Activated naive CD8-positive, alpha-beta T cell treated with anti-CD3 and anti-CD28 coated beads, Interleukin-2, amount 50 U/mL, for 24 hours (primary cell): ENCODE measurements around the gene WAPL.
"Not testable (repeated sequence)": the region's sequence is repeated elsewhere in the genome, so short reads cannot be mapped to it uniquely, and the experiment has no call there.

Experiments used
- ATAC-seq: fragments of 150-1000 bp; cut with Tn5 transposase; one replicate; pipeline ENCODE4 v1.10.0; 2021
- DNase-seq: peaks from one replicate; pipeline ENCODE4 v3.0.0; 2021
- H3K27ac Mint-ChIP-seq: one replicate; pipeline ENCODE4 v1.8.0; 2021; ENCODE audit warnings: mild to moderate bottlenecking, mixed read lengths
- H3K27me3 Mint-ChIP-seq: one replicate; pipeline ENCODE4 v1.8.0; 2021; ENCODE audit warnings: mixed read lengths
- H3K36me3 Mint-ChIP-seq: one replicate; pipeline ENCODE4 v1.8.0; 2021; ENCODE audit warnings: low read depth, mixed read lengths
- H3K4me1 Mint-ChIP-seq: one replicate; pipeline ENCODE4 v1.8.0; 2021; ENCODE audit warnings: mixed read lengths
- H3K4me3 Mint-ChIP-seq: one replicate; pipeline ENCODE4 v1.8.0; 2021; ENCODE audit warnings: mild to moderate bottlenecking, moderate library complexity, mixed read lengths
- H3K9me3 Mint-ChIP-seq: one replicate; pipeline ENCODE4 v1.8.0; 2021; ENCODE audit warnings: mixed read lengths

Gene WAPL

DNA sequence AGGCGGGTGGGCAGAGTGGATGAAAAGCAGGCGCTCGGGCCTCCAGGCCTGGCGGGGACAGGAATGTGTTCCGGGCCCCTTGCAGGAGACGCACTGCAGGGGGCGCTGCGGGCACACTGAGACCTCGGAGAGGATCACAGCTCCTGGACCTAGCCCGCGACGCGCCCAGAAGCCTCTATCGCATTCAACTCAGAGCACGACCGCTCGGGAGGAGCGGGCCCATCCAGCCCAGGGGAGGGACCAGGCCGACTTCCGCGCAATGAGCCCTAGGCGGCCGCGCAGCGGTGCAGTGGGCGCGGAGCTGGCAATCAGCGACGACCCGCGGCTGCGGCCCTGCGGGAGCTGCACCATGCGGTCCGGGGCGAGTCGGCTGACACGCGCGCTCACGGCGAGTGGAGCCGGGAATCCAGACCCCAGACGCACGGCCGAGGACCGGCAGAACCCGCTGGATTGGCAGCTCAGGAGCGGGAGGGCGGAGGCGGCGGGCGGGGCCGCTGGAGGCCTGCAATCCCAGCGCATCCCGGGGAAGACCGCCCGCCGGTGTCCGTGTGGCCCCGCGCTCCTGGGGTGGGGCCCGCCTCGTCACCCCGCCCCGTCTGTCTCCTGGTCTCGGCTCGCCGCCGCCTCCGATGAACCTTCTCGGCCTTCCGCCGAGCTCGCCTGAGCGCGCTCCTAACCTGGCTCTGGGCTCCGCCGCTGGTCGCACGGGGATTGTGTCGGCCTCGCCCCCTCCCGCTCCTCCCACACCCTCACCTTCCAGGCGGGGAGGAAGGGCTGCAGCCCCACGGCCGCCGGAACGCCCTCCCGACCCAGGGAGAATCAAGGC, 121.5 kb downstream of the WAPL start:
- Mint-ChIP-seq H3K4me3 (peak overlapping the region; percentile 79), H3K27ac (peak overlapping the region; percentile 73), H3K4me1 (peaks cover 20% of the 10 kb centered on the region), H3K27me3 (no peaks in the 10 kb centered on the region), H3K9me3 (no peaks in the 10 kb centered on the region), H3K36me3 (no peaks in the 10 kb centered on the region)
- ATAC-seq = peak; percentile 95
- peak; percentile 98 for DNase-seq

- H3K4me1 Mint-ChIP-seq = peaks cover 20% of the 10 kb centered on the region
- no peaks in the 10 kb centered on the region for H3K36me3 Mint-ChIP-seq
- H3K27me3 Mint-ChIP-seq = no peaks in the 10 kb centered on the region
- H3K27ac Mint-ChIP-seq = peak overlapping the region; percentile 73
- DNase-seq (no peak), ATAC-seq (no peak)
- H3K4me3 Mint-ChIP-seq = peak overlapping the region; percentile 79
- no peaks in the 10 kb centered on the region for H3K9me3 Mint-ChIP-seq
These were observed 122.1 kb downstream of the WAPL start for GRCh38 chr10:86399514-86399878.

GRCh38 chr10:86397120-86397519, 124.5 kb downstream of the WAPL start:
- no peak for ATAC-seq
- no peak overlapping the region for H3K27ac Mint-ChIP-seq
- H3K9me3 Mint-ChIP-seq = no peaks in the 10 kb centered on the region
- H3K4me3 Mint-ChIP-seq = no peak overlapping the region
- peaks cover 2% of the 10 kb centered on the region for H3K27me3 Mint-ChIP-seq
- H3K4me1 Mint-ChIP-seq = peaks cover 15% of the 10 kb centered on the region
- no peaks in the 10 kb centered on the region for H3K36me3 Mint-ChIP-seq
- no peak for DNase-seq

DNA sequence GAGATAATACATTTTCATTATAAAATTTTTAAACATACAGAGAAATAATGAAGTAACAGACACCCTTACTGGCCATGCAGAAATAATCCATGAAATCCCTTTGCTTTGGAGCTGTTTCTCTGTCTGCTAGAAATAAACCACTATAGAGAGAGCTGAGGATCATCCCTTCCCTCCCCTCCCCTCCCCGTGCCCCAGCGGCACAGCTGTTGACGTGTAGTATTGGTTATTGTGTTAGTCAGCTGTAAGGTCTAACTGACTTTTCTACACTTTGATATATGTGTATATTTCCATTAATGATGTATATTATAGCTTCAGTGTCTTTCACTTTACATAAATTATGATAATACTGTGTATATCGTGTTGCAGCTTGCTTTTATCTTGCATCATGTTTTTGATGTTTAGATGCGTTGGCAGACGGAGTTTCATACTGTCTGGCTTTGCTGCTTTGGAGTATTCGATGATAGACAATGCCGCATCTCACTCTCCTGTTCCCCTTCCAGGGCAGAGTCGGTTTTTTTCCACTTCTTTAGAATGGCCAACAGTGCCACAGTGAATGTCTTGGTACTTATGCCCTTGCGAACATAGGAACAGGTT, 127.6 kb downstream of the WAPL start:
- Mint-ChIP-seq H3K27ac (no peak overlapping the region), H3K36me3 (no peaks in the 10 kb centered on the region), H3K9me3 (no peaks in the 10 kb centered on the region), H3K4me3 (no peak overlapping the region), H3K27me3 (peaks cover 15% of the 10 kb centered on the region), H3K4me1 (peaks cover 4% of the 10 kb centered on the region)
- DNase-seq = no peak
- no peak for ATAC-seq

DNA sequence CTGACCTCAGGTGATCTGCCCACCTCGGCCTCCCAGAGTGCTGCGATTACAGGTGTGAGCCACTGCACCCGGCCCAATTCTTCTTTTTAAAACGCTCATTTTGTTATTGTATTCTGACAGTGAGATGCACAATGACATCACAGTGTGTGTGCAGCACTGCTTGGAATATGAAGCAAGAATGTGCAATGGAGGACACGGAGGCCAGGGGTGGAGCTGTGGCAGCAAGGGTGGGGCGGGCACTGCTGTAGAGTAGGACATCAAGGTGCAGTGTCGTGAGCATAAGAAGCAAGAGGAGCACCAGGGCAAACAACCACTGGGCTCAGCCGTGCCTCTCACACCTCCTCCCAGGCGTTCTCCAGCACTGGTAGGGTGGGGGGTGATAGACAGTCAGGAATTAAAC, 128.2 kb downstream of the WAPL start:
- no peaks in the 10 kb centered on the region for H3K9me3 Mint-ChIP-seq
- ATAC-seq = no peak
- peaks cover 17% of the 10 kb centered on the region for H3K27me3 Mint-ChIP-seq
- no peak overlapping the region for H3K27ac Mint-ChIP-seq
- no peak overlapping the region for H3K4me3 Mint-ChIP-seq
- H3K36me3 Mint-ChIP-seq = no peaks in the 10 kb centered on the region
- DNase-seq = no peak
- peaks cover 6% of the 10 kb centered on the region for H3K4me1 Mint-ChIP-seq

DNA sequence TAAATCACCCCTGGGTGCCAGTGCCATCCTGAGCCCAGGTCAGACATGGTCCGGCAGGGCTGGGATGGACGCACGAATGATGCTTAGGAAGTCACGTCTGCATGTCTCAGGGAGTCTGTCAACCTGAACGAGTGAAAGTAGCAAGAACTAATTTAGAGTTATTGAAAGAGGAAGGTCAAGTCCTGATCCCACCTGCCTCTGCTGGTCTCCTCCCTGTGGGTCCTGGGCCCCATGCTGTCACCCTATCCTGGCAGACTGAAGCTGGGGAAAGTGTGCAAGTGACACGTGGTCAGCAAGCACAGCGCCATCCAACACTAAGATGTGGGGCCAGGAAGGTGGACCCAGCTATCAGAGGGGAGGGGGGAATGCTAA, 128.9 kb downstream of the WAPL start:
- Mint-ChIP-seq H3K4me1 (peaks cover 7% of the 10 kb centered on the region), H3K27me3 (peaks cover 24% of the 10 kb centered on the region), H3K9me3 (no peaks in the 10 kb centered on the region), H3K36me3 (no peaks in the 10 kb centered on the region), H3K4me3 (no peak overlapping the region), H3K27ac (no peak overlapping the region)
- ATAC-seq (no peak), DNase-seq (no peak)

GRCh38 chr10:86391986-86392722, 129.4 kb downstream of the WAPL start:
- H3K4me1 Mint-ChIP-seq = peaks cover 7% of the 10 kb centered on the region
- no peaks in the 10 kb centered on the region for H3K9me3 Mint-ChIP-seq
- ATAC-seq = no peak
- no peak for DNase-seq
- no peak overlapping the region for H3K4me3 Mint-ChIP-seq
- H3K27ac Mint-ChIP-seq = no peak overlapping the region
- peaks cover 28% of the 10 kb centered on the region for H3K27me3 Mint-ChIP-seq
- no peaks in the 10 kb centered on the region for H3K36me3 Mint-ChIP-seq

DNA sequence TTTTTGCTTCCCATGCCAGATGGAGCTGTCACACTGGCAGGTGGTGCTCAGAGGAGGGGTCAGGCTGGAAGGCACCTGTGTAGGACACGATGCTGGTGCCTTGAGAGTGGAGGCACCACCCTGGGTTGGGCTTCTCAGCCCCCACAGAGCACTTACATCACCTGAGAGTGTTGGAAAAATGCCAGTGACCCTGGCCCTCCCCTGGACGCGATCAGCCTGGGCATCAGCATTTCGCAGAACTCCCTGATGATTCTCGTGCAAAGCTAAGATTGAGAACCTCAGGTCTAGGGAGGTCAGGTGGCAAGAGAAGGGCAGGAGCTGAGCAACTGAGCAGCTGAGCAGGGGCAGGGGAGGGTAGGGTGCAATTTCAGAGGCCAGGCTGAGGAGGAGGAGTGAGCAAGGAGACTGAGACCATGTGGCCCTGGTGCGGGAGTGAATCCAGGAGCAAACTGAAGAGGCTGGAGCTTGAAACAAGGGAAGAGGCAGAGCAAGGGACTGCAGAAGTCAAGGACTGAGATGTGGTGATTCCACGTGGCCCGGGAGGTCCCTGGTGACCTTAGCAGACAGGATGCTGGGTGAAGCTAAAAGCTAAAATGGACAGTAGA, 130.3 kb downstream of the WAPL start:
- no peaks in the 10 kb centered on the region for H3K36me3 Mint-ChIP-seq
- no peak for DNase-seq
- no peak for ATAC-seq
- H3K27ac Mint-ChIP-seq = no peak overlapping the region
- no peak overlapping the region for H3K4me3 Mint-ChIP-seq
- H3K4me1 Mint-ChIP-seq = peaks cover 7% of the 10 kb centered on the region
- H3K27me3 Mint-ChIP-seq = peaks cover 30% of the 10 kb centered on the region
- no peaks in the 10 kb centered on the region for H3K9me3 Mint-ChIP-seq

- ATAC-seq = no peak
- Mint-ChIP-seq H3K9me3 (no peaks in the 10 kb centered on the region), H3K36me3 (no peaks in the 10 kb centered on the region), H3K27ac (no peak overlapping the region), H3K27me3 (peaks cover 30% of the 10 kb centered on the region), H3K4me3 (no peak overlapping the region), H3K4me1 (peaks cover 7% of the 10 kb centered on the region)
- DNase-seq = no peak
These were observed 131.1 kb downstream of the WAPL start for GRCh38 chr10:86390337-86391120.

GRCh38 chr10:86389441-86390193, 132.0 kb downstream of the WAPL start:
- peak overlapping the region; percentile 72 for H3K4me3 Mint-ChIP-seq
- peaks cover 7% of the 10 kb centered on the region for H3K4me1 Mint-ChIP-seq
- H3K36me3 Mint-ChIP-seq = no peaks in the 10 kb centered on the region
- H3K27me3 Mint-ChIP-seq = peaks cover 30% of the 10 kb centered on the region
- ATAC-seq (peak; percentile 34), DNase-seq (peak; percentile 33)
- H3K27ac Mint-ChIP-seq = no peak overlapping the region
- H3K9me3 Mint-ChIP-seq = no peaks in the 10 kb centered on the region

GRCh38 chr10:86389109-86389440, 132.5 kb downstream of the WAPL start:
- ATAC-seq, H3K4me1 Mint-ChIP-seq, H3K36me3 Mint-ChIP-seq, DNase-seq, H3K27ac Mint-ChIP-seq, H3K9me3 Mint-ChIP-seq: not testable (repeated sequence)
- H3K27me3 Mint-ChIP-seq = peaks cover 30% of the 10 kb centered on the region
- peak overlapping the region; percentile 72 for H3K4me3 Mint-ChIP-seq

- H3K4me1 Mint-ChIP-seq = peaks cover 7% of the 10 kb centered on the region
- H3K27me3 Mint-ChIP-seq = peaks cover 34% of the 10 kb centered on the region
- H3K36me3 Mint-ChIP-seq = no peaks in the 10 kb centered on the region
These were observed 133.4 kb downstream of the WAPL start for GRCh38 chr10:86388119-86388704.

DNA sequence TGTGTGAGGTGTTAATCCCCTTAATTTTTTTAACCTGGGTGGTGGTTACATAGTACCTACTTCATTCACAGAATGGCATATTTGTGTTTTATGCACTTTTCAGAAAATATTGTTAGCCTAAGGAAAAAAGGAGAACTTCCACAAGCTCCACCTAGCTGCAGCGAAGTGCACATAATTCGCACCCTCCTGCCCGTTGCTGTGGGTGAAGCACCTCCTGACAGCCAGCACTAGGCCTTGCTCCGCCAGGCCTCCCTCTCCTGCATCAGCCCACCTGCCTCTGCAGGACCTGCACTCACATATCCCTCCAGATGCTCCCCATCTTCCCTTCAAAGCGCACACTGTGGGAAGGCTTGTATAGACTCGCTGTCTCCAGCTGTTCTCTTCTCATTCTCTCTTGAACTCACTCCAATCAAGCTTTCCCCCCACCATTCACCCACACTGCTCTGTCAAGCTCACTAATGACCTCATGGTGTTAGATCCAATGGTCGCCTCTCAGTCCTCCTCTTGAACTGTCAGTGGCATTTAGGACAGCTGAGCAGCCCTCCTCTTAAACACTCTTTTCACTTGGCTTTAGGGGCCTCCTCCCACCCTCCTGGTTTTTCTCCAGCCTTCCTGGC, 134.3 kb downstream of the WAPL start:
- Mint-ChIP-seq H3K36me3 (no peaks in the 10 kb centered on the region), H3K4me3 (no peak overlapping the region), H3K9me3 (no peaks in the 10 kb centered on the region), H3K4me1 (peaks cover 7% of the 10 kb centered on the region), H3K27me3 (peaks cover 32% of the 10 kb centered on the region), H3K27ac (no peak overlapping the region)
- DNase-seq (no peak), ATAC-seq (no peak)

More at GRCh38 chr10:86388119-86388704, 133.4 kb downstream of the WAPL start:
- Mint-ChIP-seq H3K4me3 (no peak overlapping the region), H3K27ac (no peak overlapping the region), H3K9me3 (no peaks in the 10 kb centered on the region)
- ATAC-seq = no peak
- DNase-seq = no peak
